ENCODE results near the gene MSH5. TPM values are rescaled to one million over a fixed set of nuclear protein-coding genes. Genes with fewer than 3 reads are reported as not detected.

Gene MSH5
- total RNA-seq, 4 donors from 2014 or later: 12.6 to 60.1 (median 17.2) TPM

GRCh38 chr6:31775633-31776484 is 36.1 kb downstream of the MSH5 start:
- Histone ChIP-seq H3K27me3 (no peaks in the 10 kb centered on the region), H3K9me3 (no peaks in the 10 kb centered on the region), H3K36me3 (peaks cover 24% of the 10 kb centered on the region), H3K27ac (peak overlapping the region; percentile 9), H3K4me3 (no peak overlapping the region), H3K4me1 (peaks cover 24% of the 10 kb centered on the region)
- 89% methylated on average over 14 of the region's 32 CpGs for WGBS
- no peak for DNase-seq (ENCODE audit: low spot score in 2 of 2)
- TF ChIP-seq POLR2AphosphoS5 (IDR thresholded peaks at IDR 0.05): no peak
- no peak for TF ChIP-seq EP300 (IDR thresholded peaks at IDR 0.05)
- TF ChIP-seq CTCF (IDR thresholded peaks at IDR 0.05): no peak
- no peak for TF ChIP-seq POLR2A (IDR thresholded peaks at IDR 0.05)

DNA sequence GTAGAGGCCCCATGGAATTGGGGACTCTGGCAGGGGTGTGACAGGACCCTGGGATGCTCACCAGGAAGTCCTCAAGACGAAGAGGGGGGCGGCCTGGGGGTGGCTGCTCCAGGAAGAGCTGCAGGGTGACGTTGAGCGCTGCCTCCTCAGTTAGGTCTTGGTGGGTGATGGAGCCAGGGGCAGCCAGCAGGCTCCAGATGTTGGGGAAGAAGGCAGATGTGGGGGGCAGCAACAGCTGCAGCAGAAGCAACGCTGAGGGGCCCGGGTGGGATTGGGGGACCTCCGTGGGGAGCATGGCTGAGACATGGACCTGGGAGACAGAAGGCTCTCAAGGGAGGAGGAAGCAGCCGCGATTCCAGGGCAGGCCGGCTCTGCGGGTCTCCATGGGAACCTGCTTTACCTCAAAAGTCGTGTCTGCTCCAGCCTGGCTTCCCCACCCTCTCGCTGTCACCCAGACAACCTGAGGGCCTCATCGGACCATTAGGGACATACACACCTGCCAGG is 36.7 kb downstream of the MSH5 start:
- no peak for TF ChIP-seq POLR2AphosphoS5 (IDR thresholded peaks at IDR 0.05)
- TF ChIP-seq CTCF (IDR thresholded peaks at IDR 0.05): no peak
- Histone ChIP-seq H3K4me3 (no peak overlapping the region), H3K36me3 (peaks cover 31% of the 10 kb centered on the region), H3K4me1 (peaks cover 24% of the 10 kb centered on the region), H3K27me3 (no peaks in the 10 kb centered on the region), H3K9me3 (no peaks in the 10 kb centered on the region), H3K27ac (peak overlapping the region; percentile 9)
- no peak for DNase-seq (ENCODE audit: low spot score in 2 of 2)
- WGBS: 40% methylated on average over 14 of the region's 14 CpGs

DNA sequence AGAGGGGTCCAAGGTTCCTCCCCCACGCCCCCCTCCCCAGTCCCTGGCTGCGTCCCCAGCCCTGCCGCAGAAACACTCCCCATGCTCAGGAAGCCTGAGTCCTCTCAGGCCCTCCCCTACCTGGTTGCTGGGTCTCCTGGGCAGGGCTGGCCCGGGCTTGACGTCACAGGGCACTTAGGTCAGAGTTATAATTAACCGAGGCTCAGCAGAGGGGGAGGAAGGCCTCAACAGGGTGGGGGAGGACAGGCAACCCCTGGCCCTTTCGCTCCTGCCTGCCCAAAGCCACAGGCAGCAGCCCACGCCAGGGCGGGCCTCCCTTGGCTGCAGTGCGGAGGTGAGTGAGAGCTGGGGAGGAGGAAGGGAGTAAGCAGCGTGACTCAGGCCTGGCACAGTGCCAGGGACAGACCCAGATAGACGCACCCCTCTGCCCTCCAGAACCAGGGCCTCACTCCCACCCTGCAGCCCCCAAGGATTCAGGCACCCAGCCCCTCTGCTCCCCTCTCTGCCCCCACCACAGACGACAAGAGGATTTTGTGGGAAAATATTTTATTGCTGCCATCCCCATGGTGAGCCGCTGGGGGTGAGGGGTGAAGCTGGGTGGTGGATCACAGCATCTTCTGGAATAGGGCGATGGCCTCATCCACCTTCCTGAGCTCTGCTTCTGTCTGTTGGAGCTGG is 37.3 kb downstream of the MSH5 start, which contains the start of gene VWA7:
VWA7 (minus strand) TSS at position 340 of the 678 bp plus-strand sequence. CDS start 549 bp downstream, outside the sequence.
- no peak for DNase-seq (ENCODE audit: low spot score in 2 of 2)
- no peak for TF ChIP-seq POLR2A (IDR thresholded peaks at IDR 0.05)
- no peak for TF ChIP-seq POLR2AphosphoS5 (IDR thresholded peaks at IDR 0.05)
- TF ChIP-seq CTCF (IDR thresholded peaks at IDR 0.05): no peak
- no peak for TF ChIP-seq EP300 (IDR thresholded peaks at IDR 0.05)
- no peaks in the 10 kb centered on the region for H3K27me3 ChIP-seq
- H3K9me3 ChIP-seq: no peaks in the 10 kb centered on the region
- no peak within 1 kb of the TSS for H3K4me3 ChIP-seq
- 13% methylated on average over 14 of the region's 15 CpGs for WGBS
- peaks cover 24% of the 10 kb centered on the region for H3K4me1 ChIP-seq
- H3K27ac ChIP-seq: peak within 1 kb of the TSS; percentile 9
- H3K36me3 ChIP-seq: peaks cover 37% of the 10 kb centered on the region

- DNase-seq (ENCODE audit: low spot score in 2 of 2): no peak
- Histone ChIP-seq H3K27me3 (no peaks in the 10 kb centered on the region), H3K4me1 (peaks cover 24% of the 10 kb centered on the region), H3K36me3 (peaks cover 42% of the 10 kb centered on the region), H3K4me3 (no peak overlapping the region), H3K27ac (no peak overlapping the region), H3K9me3 (no peaks in the 10 kb centered on the region)
- 92% methylated on average over 5 of the region's 5 CpGs for WGBS
- TF ChIP-seq POLR2A (IDR thresholded peaks at IDR 0.05) (no peak), POLR2AphosphoS5 (IDR thresholded peaks at IDR 0.05) (no peak), CTCF (IDR thresholded peaks at IDR 0.05) (no peak), EP300 (IDR thresholded peaks at IDR 0.05) (no peak)
Observed at GRCh38 chr6:31777667-31778050, 37.9 kb downstream of the MSH5 start.

DNA sequence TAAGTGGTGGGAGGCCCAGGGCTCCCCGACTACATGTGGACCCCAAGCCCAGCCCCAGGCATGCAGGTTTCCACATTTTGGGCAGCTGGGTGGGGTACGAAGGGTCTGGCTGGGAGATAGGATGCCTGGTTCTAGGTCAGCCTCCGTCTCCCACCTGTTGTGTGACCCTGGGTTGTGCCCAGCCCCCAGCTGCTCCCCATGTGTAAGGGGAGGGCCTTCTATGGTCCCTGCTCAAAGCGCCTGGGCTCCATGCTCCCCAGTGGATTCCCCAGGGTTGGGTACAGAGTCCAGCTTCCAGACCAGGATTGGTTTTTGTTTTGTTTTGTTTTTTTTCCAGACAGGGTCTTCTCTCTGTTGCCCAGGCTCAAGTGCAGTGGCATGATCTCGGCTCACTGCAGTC is 38.4 kb downstream of the MSH5 start:
- no peak for TF ChIP-seq EP300 (IDR thresholded peaks at IDR 0.05)
- TF ChIP-seq CTCF (IDR thresholded peaks at IDR 0.05): no peak
- no peak for TF ChIP-seq POLR2A (IDR thresholded peaks at IDR 0.05)
- no peak for TF ChIP-seq POLR2AphosphoS5 (IDR thresholded peaks at IDR 0.05)
- no peaks in the 10 kb centered on the region for H3K27me3 ChIP-seq
- H3K9me3 ChIP-seq: no peaks in the 10 kb centered on the region
- no peak overlapping the region for H3K27ac ChIP-seq
- 92% methylated on average over 2 of the region's 5 CpGs for WGBS
- peaks cover 24% of the 10 kb centered on the region for H3K4me1 ChIP-seq
- H3K4me3 ChIP-seq: no peak overlapping the region
- H3K36me3 ChIP-seq: peaks cover 48% of the 10 kb centered on the region
- no peak for DNase-seq (ENCODE audit: low spot score in 2 of 2)
